ENCODE measurements around the gene LUM.
"Not testable (repeated sequence)": the region's sequence is repeated elsewhere in the genome, so short reads cannot be mapped to it uniquely, and the experiment has no call there.

Gene LUM

GRCh38 chr12:91109148-91109564, 2.1 kb downstream of the LUM start:
- peak; percentile 29 for DNase-seq

GRCh38 chr12:91108196-91108755, 3.0 kb downstream of the LUM start:
- no peak for DNase-seq

- DNase-seq, result no peak
Measured at GRCh38 chr12:91106283-91106682, 5.0 kb downstream of the LUM start.

GRCh38 chr12:91105807-91106206, 5.5 kb downstream of the LUM start:
- DNase-seq, result peak; percentile 39

- DNase-seq, result no peak
Measured at GRCh38 chr12:91104812-91105466, 6.4 kb downstream of the LUM start.

GRCh38 chr12:91103624-91104023, 7.7 kb downstream of the LUM start:
- DNase-seq, result no peak

GRCh38 chr12:91103101-91103500, 8.2 kb downstream of the LUM start:
- no peak for DNase-seq

GRCh38 chr12:91100906-91101305, 10.4 kb downstream of the LUM start:
- DNase-seq, result no peak

- no peak for DNase-seq
Measured at GRCh38 chr12:91099836-91100235, 11.5 kb downstream of the LUM start.

GRCh38 chr12:91099341-91099740, 12.0 kb downstream of the LUM start:
- DNase-seq, result no peak

GRCh38 chr12:91098941-91099340, 12.4 kb downstream of the LUM start:
- DNase-seq, result no peak

GRCh38 chr12:91098461-91098860, 12.8 kb downstream of the LUM start:
- no peak for DNase-seq

- DNase-seq, result no peak
Measured at GRCh38 chr12:91094957-91095356, 16.3 kb downstream of the LUM start.

GRCh38 chr12:91094032-91094662, 17.1 kb downstream of the LUM start:
- no peak for DNase-seq

- DNase-seq, result no peak
Measured at GRCh38 chr12:91093341-91093740, 18.0 kb downstream of the LUM start.

GRCh38 chr12:91091916-91092715, 19.2 kb downstream of the LUM start:
- DNase-seq, result no peak

GRCh38 chr12:91089953-91090352, 21.3 kb downstream of the LUM start:
- not testable (repeated sequence) for DNase-seq

- DNase-seq, result no peak
Measured at GRCh38 chr12:91080041-91080440, 31.3 kb downstream of the LUM start.

GRCh38 chr12:91078501-91078900, 32.8 kb downstream of the LUM start:
- no peak for DNase-seq

GRCh38 chr12:91077228-91077954, 33.9 kb downstream of the LUM start:
- DNase-seq, result no peak

GRCh38 chr12:91074851-91075250, 36.4 kb downstream of the LUM start:
- DNase-seq, result no peak

- no peak for DNase-seq
Measured at GRCh38 chr12:91074154-91074709, 37.1 kb downstream of the LUM start.

- DNase-seq, result no peak
Measured at GRCh38 chr12:91073426-91073825, 37.9 kb downstream of the LUM start.

Data from NCI-H1694 treated with DMSO at 0.1 percent for 48 hours (cell line).